CD14-positive monocyte (primary cell): ENCODE data around the gene AKAP6. TPM values are rescaled to one million over a fixed set of nuclear protein-coding genes. Genes with fewer than 3 reads are reported as not detected.

Experiments used
- DNase-seq, 3 donors: peaks; one replicate each; pipeline ENCODE4 v3.0.0-alpha.2; 2011 to 2022
- H2AFZ ChIP-seq: 2 replicates; pipeline ENCODE4 v1.6.0; 2012; ENCODE audit warnings: mild to moderate bottlenecking, low read depth, low read length, inconsistent platforms; ENCODE audit not compliant: insufficient read depth, poor library complexity, severe bottlenecking
- H3K27ac ChIP-seq, 2 donors: 1 replicate in 1 of 2; 2 replicates in 1 of 2; pipeline ENCODE4 v1.5.1; 2012 to 2013; ENCODE audit warnings: low read length in 2 of 2, control low read depth in 1 of 2, inconsistent platforms in 1 of 2, low read depth in 1 of 2, mild to moderate bottlenecking in 1 of 2
- H3K27me3 ChIP-seq, 2 donors: one replicate each; pipeline versions ENCODE4 v1.6.0 to v1.6.1; 2011 to 2013; ENCODE audit warnings: low read length in 2 of 2; ENCODE audit not compliant: control insufficient read depth in 2 of 2, insufficient read depth in 2 of 2
- H3K36me3 ChIP-seq, 2 donors: replicated peaks in 1 of 2; 1 replicate in 1 of 2; 2 replicates in 1 of 2; pipeline versions ENCODE4 v1.5.1 to v1.6.1; 2012 to 2013; ENCODE audit warnings: low read length in 2 of 2, control low read depth in 1 of 2, inconsistent platforms in 1 of 2, mild to moderate bottlenecking in 1 of 2; ENCODE audit not compliant: insufficient read depth in 2 of 2, control insufficient read depth in 1 of 2
- H3K4me1 ChIP-seq, 2 donors: 1 replicate in 1 of 2; 2 replicates in 1 of 2; pipeline versions ENCODE4 v1.5.1 to v1.6.1; 2012 to 2013; ENCODE audit warnings: low read length in 2 of 2, control low read depth in 1 of 2, inconsistent platforms in 1 of 2, mild to moderate bottlenecking in 1 of 2, moderate library complexity in 1 of 2; ENCODE audit not compliant: insufficient read depth in 2 of 2, control insufficient read depth in 1 of 2
- H3K4me2 ChIP-seq: replicated peaks from 2 replicates; pipeline ENCODE3; 2012; ENCODE audit warnings: low read length, moderate library complexity, mild to moderate bottlenecking; ENCODE audit not compliant: poor library complexity, severe bottlenecking; ENCODE audit errors: extremely low read depth
- H3K4me3 ChIP-seq, 3 experiments: fragments of 200-600 bp in 1 of 3; sonication (generic) in 1 of 3; replicated peaks in 1 of 3; 1 replicate in 2 of 3; 2 replicates in 1 of 3; pipeline ENCODE4 v1.5.1; 2011 to 2013; ENCODE audit warnings: low read length in 3 of 3, mild to moderate bottlenecking in 3 of 3, control low read depth in 2 of 3, low read depth in 2 of 3, inconsistent platforms in 1 of 3, moderate library complexity in 1 of 3
- H3K79me2 ChIP-seq: 2 replicates; pipeline ENCODE4 v1.6.0; 2012; ENCODE audit warnings: mild to moderate bottlenecking, control low read depth, inconsistent platforms, low read length, moderate library complexity; ENCODE audit not compliant: insufficient read depth
- H3K9ac ChIP-seq: 2 replicates; pipeline ENCODE4 v1.6.0; 2017; ENCODE audit warnings: low read length, mild to moderate bottlenecking; ENCODE audit not compliant: insufficient read depth, poor library complexity, severe bottlenecking
- H3K9me3 ChIP-seq, 2 donors: replicated peaks in 1 of 2; 1 replicate in 1 of 2; 2 replicates in 1 of 2; pipeline versions ENCODE4 v1.5.1 to v1.6.1; 2012 to 2013; ENCODE audit warnings: low read length in 2 of 2, control low read depth in 1 of 2; ENCODE audit not compliant: control insufficient read depth in 1 of 2, insufficient read depth in 1 of 2
- H4K20me1 ChIP-seq: 2 replicates; pipeline ENCODE4 v1.6.0; 2012; ENCODE audit warnings: mild to moderate bottlenecking, low read length, control low read depth, moderate library complexity; ENCODE audit not compliant: insufficient read depth
- H3K27ac Mint-ChIP-seq, 7 donors: one replicate each; pipeline ENCODE4 v1.8.0; 2020; ENCODE audit warnings: mild to moderate bottlenecking in 7 of 7, mixed read lengths in 7 of 7, moderate library complexity in 6 of 7, inconsistent platforms in 2 of 7
- H3K27me3 Mint-ChIP-seq, 3 donors: one replicate each; pipeline ENCODE4 v1.8.0; 2021 to 2022; ENCODE audit warnings: low read depth in 3 of 3, mild to moderate bottlenecking in 3 of 3, mixed read lengths in 3 of 3, moderate library complexity in 3 of 3, inconsistent platforms in 1 of 3
- H3K36me3 Mint-ChIP-seq, 2 donors: one replicate each; pipeline ENCODE4 v1.8.0; 2020; ENCODE audit warnings: mixed read lengths in 2 of 2, inconsistent platforms in 1 of 2, mild to moderate bottlenecking in 1 of 2
- H3K4me1 Mint-ChIP-seq: one replicate; pipeline ENCODE4 v1.8.0; 2020; ENCODE audit warnings: mild to moderate bottlenecking, mixed read lengths
- H3K4me3 Mint-ChIP-seq, 2 donors: one replicate each; pipeline ENCODE4 v1.8.0; 2020; ENCODE audit warnings: mild to moderate bottlenecking in 2 of 2, mixed read lengths in 2 of 2, moderate library complexity in 1 of 2
- H3K9me3 Mint-ChIP-seq, 7 donors: one replicate each; pipeline ENCODE4 v1.8.0; 2020 to 2022; ENCODE audit warnings: mixed read lengths in 7 of 7, mild to moderate bottlenecking in 6 of 7, moderate library complexity in 6 of 7, inconsistent platforms in 2 of 7
- CTCF ChIP-seq: fragments of 200-600 bp; IDR thresholded peaks from one replicate; pipeline ENCODE4 v1.8.0; 2022; ENCODE audit warnings: antibody characterized with exemption, mild to moderate bottlenecking
- WGBS: methylation state at CpG from one replicate; pipeline ENCODE4 v1.1.5; 2013; ENCODE audit warnings: missing lambda C conversion rate; ENCODE audit not compliant: insufficient coverage; 5-methylcytosine and 5-hydroxymethylcytosine counted together
- intact Hi-C, 2 donors: fragments of 100-400 bp; cut with micrococcal nuclease; formaldehyde crosslinking; loops; one replicate each; pipeline versions ENCODE4 v1.15.0 to v1.15.1; 2023
- polyA plus RNA-seq, 3 donors: library from polyadenylated mRNA; depleted of rRNA in 1 of 3; unstranded in 2 of 3; stranded (reverse) in 1 of 3; fragments of 300-500 nt in 2 of 3; fragments of >200 nt in 1 of 3; fragmentation: Illumina TruSeq in 2 of 3; gene quantifications; 1 replicate in 2 of 3; 2 replicates in 1 of 3; pipeline ENCODE4 v1.2.3, GENCODE V29; 2012 to 2021

AKAP6 gene
- polyA plus RNA-seq, 3 donors = not detected

- Histone ChIP-seq H3K4me2 (no peak overlapping the region), H3K79me2 (no peaks in the 10 kb centered on the region), H3K36me3 (no peaks in the 10 kb centered on the region), H2AFZ (no peak overlapping the region), H3K4me1 (no peaks in the 10 kb centered on the region), H3K9ac (no peak overlapping the region), H3K9me3 (no peaks in the 10 kb centered on the region), H3K27me3 (no peaks in the 10 kb centered on the region), H3K27ac (no peak overlapping the region), H3K4me3 (no peak overlapping the region), H4K20me1 (no peaks in the 10 kb centered on the region)
- Mint-ChIP-seq H3K4me1 (no peaks in the 10 kb centered on the region), H3K4me3 (no peak overlapping the region), H3K27ac (no peak overlapping the region), H3K9me3 (peaks cover 0 to 4% (median 0%) of the 10 kb centered on the region in 7 donors), H3K27me3 (peaks cover 0 to 1% (median 0%) of the 10 kb centered on the region in 3 donors), H3K36me3 (no peaks in the 10 kb centered on the region)
- DNase-seq = no peak
- intact Hi-C loops = no loop called here
- WGBS = 86% methylated on average over 1 of the region's 3 CpGs
- TF ChIP-seq CTCF = no peak
These were observed 408.5 kb downstream of the AKAP6 start for GRCh38 chr14:32737621-32738020.

- no peak overlapping the region for H3K4me2 ChIP-seq
- H3K27me3 ChIP-seq = no peaks in the 10 kb centered on the region
These were observed 409.2 kb downstream of the AKAP6 start for GRCh38 chr14:32738206-32738871.

More at GRCh38 chr14:32738206-32738871, 409.2 kb downstream of the AKAP6 start:
- H3K27me3 Mint-ChIP-seq = peaks cover 0 to 1% (median 0%) of the 10 kb centered on the region in 3 donors
- H3K4me1 Mint-ChIP-seq = no peaks in the 10 kb centered on the region
- DNase-seq = no peak
- WGBS = no CpG with 5 or more reads among the region's 5 CpGs
- Histone ChIP-seq H3K79me2 (no peaks in the 10 kb centered on the region), H3K9me3 (no peaks in the 10 kb centered on the region), H2AFZ (no peak overlapping the region), H3K27ac (no peak overlapping the region), H3K36me3 (no peaks in the 10 kb centered on the region), H3K4me3 (no peak overlapping the region), H4K20me1 (no peaks in the 10 kb centered on the region), H3K4me1 (no peaks in the 10 kb centered on the region), H3K9ac (no peak overlapping the region)
- no peak overlapping the region for H3K4me3 Mint-ChIP-seq
- peaks cover 0 to 4% (median 0%) of the 10 kb centered on the region in 7 donors for H3K9me3 Mint-ChIP-seq
- intact Hi-C loops = no loop called here
- no peaks in the 10 kb centered on the region for H3K36me3 Mint-ChIP-seq
- no peak for TF ChIP-seq CTCF
- H3K27ac Mint-ChIP-seq = no peak overlapping the region
